ENCODE measurements around the gene NRXN3. TPM values are rescaled to one million over a fixed set of nuclear protein-coding genes. Genes with fewer than 3 reads are reported as not detected.

Gene NRXN3
- total RNA-seq, 1 donor: 2.5 TPM

DNA sequence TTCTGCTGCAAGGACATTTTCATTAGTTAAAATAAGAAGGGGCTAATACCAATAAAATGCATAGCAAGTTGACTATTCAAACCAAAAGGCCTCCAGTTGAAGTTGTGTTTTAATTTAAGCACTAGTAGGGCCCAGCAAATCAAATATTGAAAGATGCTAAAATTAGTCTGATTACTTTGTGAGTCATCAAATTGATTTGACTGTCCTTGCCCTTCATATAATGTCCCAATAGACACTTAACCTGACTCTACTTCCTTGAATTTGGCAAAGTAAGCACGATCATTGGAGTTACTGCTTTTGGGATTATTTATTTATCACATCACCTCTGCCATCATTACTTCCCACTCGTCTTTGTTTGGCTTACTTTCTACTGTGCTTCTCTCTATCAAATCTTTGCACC, 1242.6 kb downstream of the NRXN3 start:
- Histone ChIP-seq H3K9me3 (ENCODE audit: low read depth, low read length) (no peaks in the 10 kb centered on the region), H3K4me2 (ENCODE audit: insufficient read depth, low read length) (no peak overlapping the region), H3K4me3 (ENCODE audit: insufficient read depth, low read length) (no peak overlapping the region), H3K36me3 (ENCODE audit: insufficient read depth, low read length) (no peaks in the 10 kb centered on the region), H3K79me2 (ENCODE audit: insufficient read depth, low read length) (no peaks in the 10 kb centered on the region), H4K20me1 (ENCODE audit: insufficient read depth, low read length) (no peaks in the 10 kb centered on the region), H3K4me1 (ENCODE audit: insufficient read depth, low read length) (no peaks in the 10 kb centered on the region), H2AFZ (ENCODE audit: low read length) (no peak overlapping the region), H3K27me3 (ENCODE audit: insufficient read depth, low read length) (no peaks in the 10 kb centered on the region), H3K27ac (ENCODE audit: low read depth, low read length) (no peak overlapping the region)
- TF ChIP-seq, protein P1, sequence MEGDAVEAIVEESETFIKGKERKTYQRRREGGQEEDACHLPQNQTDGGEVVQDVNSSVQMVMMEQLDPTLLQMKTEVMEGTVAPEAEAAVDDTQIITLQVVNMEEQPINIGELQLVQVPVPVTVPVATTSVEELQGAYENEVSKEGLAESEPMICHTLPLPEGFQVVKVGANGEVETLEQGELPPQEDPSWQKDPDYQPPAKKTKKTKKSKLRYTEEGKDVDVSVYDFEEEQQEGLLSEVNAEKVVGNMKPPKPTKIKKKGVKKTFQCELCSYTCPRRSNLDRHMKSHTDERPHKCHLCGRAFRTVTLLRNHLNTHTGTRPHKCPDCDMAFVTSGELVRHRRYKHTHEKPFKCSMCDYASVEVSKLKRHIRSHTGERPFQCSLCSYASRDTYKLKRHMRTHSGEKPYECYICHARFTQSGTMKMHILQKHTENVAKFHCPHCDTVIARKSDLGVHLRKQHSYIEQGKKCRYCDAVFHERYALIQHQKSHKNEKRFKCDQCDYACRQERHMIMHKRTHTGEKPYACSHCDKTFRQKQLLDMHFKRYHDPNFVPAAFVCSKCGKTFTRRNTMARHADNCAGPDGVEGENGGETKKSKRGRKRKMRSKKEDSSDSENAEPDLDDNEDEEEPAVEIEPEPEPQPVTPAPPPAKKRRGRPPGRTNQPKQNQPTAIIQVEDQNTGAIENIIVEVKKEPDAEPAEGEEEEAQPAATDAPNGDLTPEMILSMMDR (IDR thresholded peaks at IDR 0.05; ENCODE audit: extremely low read depth, low read depth, low read length): no peak
- no peak for DNase-seq (ENCODE audit: insufficient read length, low spot score, missing footprints)

DNA sequence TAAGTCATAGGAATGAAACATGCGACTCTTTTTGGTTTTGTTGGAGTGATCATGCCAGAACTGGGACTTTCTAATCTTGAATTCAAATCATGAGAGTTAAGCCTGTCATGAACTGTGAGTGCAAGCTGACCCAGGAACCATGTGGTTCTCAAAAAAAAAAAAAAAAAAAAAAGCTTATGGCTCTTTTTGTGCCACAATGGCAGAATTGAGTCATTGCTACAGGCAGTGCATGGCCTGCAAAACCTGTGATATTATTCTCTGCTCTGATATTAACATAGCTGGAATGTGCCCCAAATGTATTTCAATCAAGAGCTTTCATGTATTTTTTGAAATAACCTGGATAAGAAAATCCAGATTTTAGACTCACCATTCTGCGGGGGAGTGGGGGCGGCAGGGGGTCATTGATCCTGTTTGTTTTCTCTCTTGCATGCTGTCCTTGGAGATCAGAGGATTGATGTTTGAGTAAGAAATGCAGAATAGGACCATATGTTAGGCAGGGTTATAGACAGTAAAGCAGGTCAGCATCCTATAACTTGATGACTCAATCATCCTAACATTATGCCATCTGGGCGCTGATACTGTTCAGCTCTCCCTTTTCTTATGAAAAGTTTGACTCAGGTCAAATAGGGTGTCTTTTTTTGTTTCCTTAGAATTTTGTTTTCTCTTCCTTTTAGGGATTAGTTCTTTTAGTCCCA, 1243.7 kb downstream of the NRXN3 start:
- DNase-seq (ENCODE audit: insufficient read length, low spot score, missing footprints): no peak
- Histone ChIP-seq H3K27me3 (ENCODE audit: insufficient read depth, low read length) (no peaks in the 10 kb centered on the region), H3K9me3 (ENCODE audit: low read depth, low read length) (no peaks in the 10 kb centered on the region), H3K4me1 (ENCODE audit: insufficient read depth, low read length) (no peaks in the 10 kb centered on the region), H3K4me3 (ENCODE audit: insufficient read depth, low read length) (no peak overlapping the region), H3K79me2 (ENCODE audit: insufficient read depth, low read length) (no peaks in the 10 kb centered on the region), H4K20me1 (ENCODE audit: insufficient read depth, low read length) (no peaks in the 10 kb centered on the region), H3K36me3 (ENCODE audit: insufficient read depth, low read length) (no peaks in the 10 kb centered on the region), H2AFZ (ENCODE audit: low read length) (no peak overlapping the region), H3K27ac (ENCODE audit: low read depth, low read length) (no peak overlapping the region), H3K4me2 (ENCODE audit: insufficient read depth, low read length) (no peak overlapping the region)
- TF ChIP-seq, protein P1 (IDR thresholded peaks at IDR 0.05; ENCODE audit: extremely low read depth, low read depth, low read length): no peak

DNA sequence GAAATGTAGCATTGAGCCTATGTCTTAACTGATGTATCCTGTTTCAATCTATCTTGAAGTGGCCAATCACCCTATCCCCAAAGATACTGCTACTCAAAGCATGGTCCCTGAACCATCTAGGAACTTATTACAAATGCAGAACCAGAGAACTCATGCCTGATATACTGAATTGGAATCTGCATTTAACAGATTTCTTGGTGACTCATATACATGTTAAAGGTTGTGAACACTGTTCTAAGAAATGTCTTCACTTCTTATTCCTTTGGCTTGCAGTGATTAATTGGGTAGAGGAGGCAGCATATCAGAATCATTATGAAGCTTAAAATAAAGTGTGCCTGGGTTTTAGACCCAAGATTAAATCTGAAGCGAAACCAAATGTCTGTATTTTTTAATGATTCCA, 1245.6 kb downstream of the NRXN3 start:
- TF ChIP-seq, protein P1 (IDR thresholded peaks at IDR 0.05; ENCODE audit: extremely low read depth, low read depth, low read length): no peak
- DNase-seq (ENCODE audit: insufficient read length, low spot score, missing footprints): no peak

DNA sequence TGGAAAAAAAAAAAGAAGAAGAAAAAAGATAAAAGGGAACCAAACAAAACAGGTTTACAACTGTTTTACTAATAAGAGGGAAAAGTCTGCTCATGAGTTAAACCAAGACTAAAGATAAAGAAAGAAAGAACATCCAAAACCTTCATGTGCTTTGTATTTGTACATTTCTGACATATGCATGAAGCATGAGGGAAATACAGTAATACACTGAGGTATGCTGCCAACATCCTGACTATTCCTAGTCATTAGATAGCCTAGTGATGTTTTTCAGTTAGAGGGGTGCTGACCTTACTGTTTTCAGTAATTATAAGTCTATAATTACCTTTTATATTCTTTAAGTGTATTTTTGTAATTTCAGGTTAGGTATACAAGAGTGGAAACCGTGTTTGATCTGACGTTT, 1247.8 kb downstream of the NRXN3 start:
- no peak for DNase-seq (ENCODE audit: insufficient read length, low spot score, missing footprints)
- Histone ChIP-seq H3K4me2 (ENCODE audit: insufficient read depth, low read length) (no peak overlapping the region), H3K27ac (ENCODE audit: low read depth, low read length) (no peak overlapping the region), H3K27me3 (ENCODE audit: insufficient read depth, low read length) (no peaks in the 10 kb centered on the region), H3K79me2 (ENCODE audit: insufficient read depth, low read length) (no peaks in the 10 kb centered on the region), H3K4me3 (ENCODE audit: insufficient read depth, low read length) (no peak overlapping the region), H3K36me3 (ENCODE audit: insufficient read depth, low read length) (no peaks in the 10 kb centered on the region), H2AFZ (ENCODE audit: low read length) (no peak overlapping the region), H4K20me1 (ENCODE audit: insufficient read depth, low read length) (no peaks in the 10 kb centered on the region), H3K4me1 (ENCODE audit: insufficient read depth, low read length) (no peaks in the 10 kb centered on the region), H3K9me3 (ENCODE audit: low read depth, low read length) (no peaks in the 10 kb centered on the region)
- TF ChIP-seq, protein P1 (IDR thresholded peaks at IDR 0.05; ENCODE audit: extremely low read depth, low read depth, low read length): no peak

More for the DNA sequence above, 1245.6 kb downstream of the NRXN3 start:
- Histone ChIP-seq H4K20me1 (ENCODE audit: insufficient read depth, low read length) (no peaks in the 10 kb centered on the region), H3K27ac (ENCODE audit: low read depth, low read length) (no peak overlapping the region), H3K4me1 (ENCODE audit: insufficient read depth, low read length) (no peaks in the 10 kb centered on the region), H2AFZ (ENCODE audit: low read length) (no peak overlapping the region), H3K79me2 (ENCODE audit: insufficient read depth, low read length) (no peaks in the 10 kb centered on the region), H3K4me3 (ENCODE audit: insufficient read depth, low read length) (no peak overlapping the region), H3K36me3 (ENCODE audit: insufficient read depth, low read length) (no peaks in the 10 kb centered on the region), H3K4me2 (ENCODE audit: insufficient read depth, low read length) (no peak overlapping the region), H3K27me3 (ENCODE audit: insufficient read depth, low read length) (no peaks in the 10 kb centered on the region), H3K9me3 (ENCODE audit: low read depth, low read length) (no peaks in the 10 kb centered on the region)

Measured in osteoblast (primary cell).